ENCODE measurements around the gene SMARCA4.
A peak's percentile ranks its signal among the peaks of the same experiment; 100 is the strongest.

Gene SMARCA4

DNA sequence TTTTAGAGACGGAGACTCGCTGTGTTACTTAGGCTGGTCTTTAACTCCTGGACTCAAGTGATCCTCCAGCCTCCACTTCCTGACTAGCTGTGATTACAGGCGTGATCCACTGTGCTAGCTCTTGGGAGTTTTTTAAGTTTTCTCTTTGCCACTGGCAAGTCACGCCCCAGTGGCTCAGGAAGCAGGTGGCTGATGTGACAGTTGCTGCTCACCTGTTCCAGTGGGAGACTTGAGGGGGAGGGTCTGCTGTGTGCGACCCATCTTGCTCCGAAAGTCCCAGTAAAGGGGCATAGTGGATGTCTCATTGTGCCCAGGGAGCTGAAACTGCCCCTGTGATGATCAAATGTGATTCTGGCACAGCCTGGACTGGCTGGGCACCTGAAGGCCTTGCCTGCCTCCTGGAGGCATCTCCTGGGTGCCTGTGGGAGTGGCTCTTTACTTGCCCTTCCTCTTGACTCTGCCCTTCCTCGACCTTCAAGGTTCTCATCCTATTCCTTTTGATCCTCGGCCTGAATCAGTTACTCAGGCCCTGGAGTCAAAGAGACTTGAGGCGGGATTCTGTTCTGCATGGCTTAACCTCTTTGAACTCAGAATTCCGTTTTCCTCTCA lies 7.8 kb downstream of the SMARCA4 start:
- H3K14ac ChIP-seq (ENCODE audit: low read length) = no peak overlapping the region
- no peak overlapping the region for H4K12ac ChIP-seq (ENCODE audit: low read depth, low read length)
- H2AFZ ChIP-seq (ENCODE audit: insufficient read depth, low read length, poor library complexity) = no peak overlapping the region
- H3K27me3 ChIP-seq (ENCODE audit: insufficient read depth, low read length) = no peaks in the 10 kb centered on the region
- H3K23ac ChIP-seq (ENCODE audit: low read length) = no peak overlapping the region
- H3K79me1 ChIP-seq (ENCODE audit: low read length) = no peaks in the 10 kb centered on the region
- no peak overlapping the region for H4K91ac ChIP-seq (ENCODE audit: low read depth, low read length)
- H3K79me2 ChIP-seq (ENCODE audit: control insufficient read depth, insufficient read depth, low read length, poor library complexity) = peaks cover 25% of the 10 kb centered on the region
- peaks cover 0 to 1% of the 10 kb centered on the region in 2 experiments for H3K4me1 ChIP-seq (ENCODE audit: control insufficient read depth in 1 of 2, insufficient read depth in 2 of 2, low read length in 2 of 2)
- H3K36me3 ChIP-seq (ENCODE audit: control insufficient read depth in 1 of 2, insufficient read depth in 2 of 2, low read length in 2 of 2) = peaks cover 5 to 6% of the 10 kb centered on the region in 2 experiments
- no peaks in the 10 kb centered on the region for H3K9me3 ChIP-seq (ENCODE audit: insufficient read depth, low read depth, low read length)
- DNase-seq = no peak
- no peak overlapping the region for H2BK5ac ChIP-seq (ENCODE audit: low read depth, low read length, poor library complexity)
- no peak overlapping the region for H3K4me3 ChIP-seq (ENCODE audit: low read depth, low read length)
- H2BK120ac ChIP-seq (ENCODE audit: insufficient read depth, low read length, poor library complexity) = no peak overlapping the region
- no peak overlapping the region for H3K27ac ChIP-seq (ENCODE audit: low read depth, low read length)
- no peak overlapping the region for H3K9ac ChIP-seq (ENCODE audit: low read length)
- no peak overlapping the region for H2BK12ac ChIP-seq (ENCODE audit: low read length)
- no peak overlapping the region for H3K18ac ChIP-seq (ENCODE audit: low read length)
- H4K8ac ChIP-seq (ENCODE audit: low read depth, low read length) = no peak overlapping the region
- no peak overlapping the region for H3K4me2 ChIP-seq (ENCODE audit: low read length)
- H2AK5ac ChIP-seq (ENCODE audit: low read length) = no peak overlapping the region
- peak overlapping the region; percentile 71 for H3K4ac ChIP-seq (ENCODE audit: low read depth, low read length)
- no CpG with 5 or more reads among the region's 10 CpGs for WGBS (ENCODE audit: extremely low coverage, insufficient coverage, insufficient read length)

- Histone ChIP-seq H4K91ac (ENCODE audit: low read depth, low read length) (no peak overlapping the region), H2BK120ac (ENCODE audit: insufficient read depth, low read length, poor library complexity) (no peak overlapping the region), H3K79me2 (ENCODE audit: control insufficient read depth, insufficient read depth, low read length, poor library complexity) (peaks cover 28% of the 10 kb centered on the region), H3K23ac (ENCODE audit: low read length) (no peak overlapping the region), H3K4me3 (ENCODE audit: low read depth, low read length) (no peak overlapping the region), H3K79me1 (ENCODE audit: low read length) (no peaks in the 10 kb centered on the region), H2BK5ac (ENCODE audit: low read depth, low read length, poor library complexity) (no peak overlapping the region), H3K9me3 (ENCODE audit: insufficient read depth, low read depth, low read length) (no peaks in the 10 kb centered on the region), H2BK12ac (ENCODE audit: low read length) (no peak overlapping the region), H3K14ac (ENCODE audit: low read length) (no peak overlapping the region), H4K8ac (ENCODE audit: low read depth, low read length) (no peak overlapping the region), H4K12ac (ENCODE audit: low read depth, low read length) (no peak overlapping the region), H3K4me1 (ENCODE audit: control insufficient read depth in 1 of 2, insufficient read depth in 2 of 2, low read length in 2 of 2) (no peaks in the 10 kb centered on the region), H2AFZ (ENCODE audit: insufficient read depth, low read length, poor library complexity) (no peak overlapping the region), H3K27me3 (ENCODE audit: insufficient read depth, low read length) (no peaks in the 10 kb centered on the region), H2AK5ac (ENCODE audit: low read length) (no peak overlapping the region), H3K4ac (ENCODE audit: low read depth, low read length) (peak overlapping the region; percentile 71), H3K18ac (ENCODE audit: low read length) (no peak overlapping the region), H3K36me3 (ENCODE audit: control insufficient read depth in 1 of 2, insufficient read depth in 2 of 2, low read length in 2 of 2) (peaks cover 0 to 2% of the 10 kb centered on the region in 2 experiments), H3K27ac (ENCODE audit: low read depth, low read length) (no peak overlapping the region), H3K9ac (ENCODE audit: low read length) (no peak overlapping the region), H3K4me2 (ENCODE audit: low read length) (no peak overlapping the region)
- no CpG with 5 or more reads among the region's 8 CpGs for WGBS (ENCODE audit: extremely low coverage, insufficient coverage, insufficient read length)
- DNase-seq = no peak
These were observed 10.4 kb downstream of the SMARCA4 start for GRCh38 chr19:10971107-10971726.

DNA sequence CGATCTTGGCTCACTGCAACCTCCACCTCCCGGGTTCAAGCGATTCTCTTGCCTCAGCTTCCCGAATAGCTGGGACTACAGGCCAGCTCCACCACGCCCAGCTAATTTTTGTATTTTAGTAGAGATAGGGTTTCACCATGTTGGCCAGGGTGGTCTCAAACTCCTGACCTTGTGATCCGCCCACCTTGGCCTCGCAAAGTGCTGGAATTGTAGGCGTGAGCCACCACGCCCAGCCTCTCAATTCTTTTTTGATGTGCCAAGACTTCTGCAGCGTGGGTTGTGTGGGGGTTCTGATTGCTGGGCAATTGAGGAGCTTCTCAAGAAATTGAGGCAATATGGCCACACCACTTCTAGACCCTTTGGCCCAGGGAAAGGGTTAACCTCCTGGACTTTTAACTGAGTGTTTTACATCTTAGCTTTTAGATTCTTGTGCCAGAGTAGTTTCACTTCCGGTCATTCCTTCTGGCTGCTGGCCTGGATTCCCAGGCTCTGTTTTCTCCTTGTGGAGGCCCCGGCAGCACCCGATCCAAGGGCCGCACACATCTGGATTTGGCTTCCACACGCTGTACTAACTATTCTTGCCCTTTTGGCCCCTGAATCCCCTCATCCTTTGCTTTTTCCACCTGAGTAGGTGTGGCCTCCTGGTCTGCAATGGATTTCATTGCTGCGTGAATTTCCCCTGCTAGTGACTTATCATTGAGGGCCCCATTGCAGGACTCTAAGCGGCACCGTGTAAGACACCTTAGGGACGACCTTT lies 14.7 kb downstream of the SMARCA4 start:
- no peak overlapping the region for H2AK5ac ChIP-seq (ENCODE audit: low read length)
- H3K36me3 ChIP-seq (ENCODE audit: control insufficient read depth in 1 of 2, insufficient read depth in 2 of 2, low read length in 2 of 2) = peaks cover 4 to 5% of the 10 kb centered on the region in 2 experiments
- peak in 1 of 2 donors; percentile 58 for DNase-seq
- no peaks in the 10 kb centered on the region for H3K27me3 ChIP-seq (ENCODE audit: insufficient read depth, low read length)
- no CpG with 5 or more reads among the region's 19 CpGs for WGBS (ENCODE audit: extremely low coverage, insufficient coverage, insufficient read length)
- H3K9me3 ChIP-seq (ENCODE audit: insufficient read depth, low read depth, low read length) = no peaks in the 10 kb centered on the region
- H4K8ac ChIP-seq (ENCODE audit: low read depth, low read length) = no peak overlapping the region
- no peak overlapping the region for H3K9ac ChIP-seq (ENCODE audit: low read length)
- no peak overlapping the region for H3K23ac ChIP-seq (ENCODE audit: low read length)
- no peaks in the 10 kb centered on the region for H3K79me1 ChIP-seq (ENCODE audit: low read length)
- H3K79me2 ChIP-seq (ENCODE audit: control insufficient read depth, insufficient read depth, low read length, poor library complexity) = peaks cover 21% of the 10 kb centered on the region
- no peaks in the 10 kb centered on the region for H3K4me1 ChIP-seq (ENCODE audit: control insufficient read depth in 1 of 2, insufficient read depth in 2 of 2, low read length in 2 of 2)
- H2BK120ac ChIP-seq (ENCODE audit: insufficient read depth, low read length, poor library complexity) = no peak overlapping the region
- H2AFZ ChIP-seq (ENCODE audit: insufficient read depth, low read length, poor library complexity) = no peak overlapping the region
- H3K4ac ChIP-seq (ENCODE audit: low read depth, low read length) = peak overlapping the region; percentile 16
- H3K4me3 ChIP-seq (ENCODE audit: low read depth, low read length) = no peak overlapping the region
- no peak overlapping the region for H4K12ac ChIP-seq (ENCODE audit: low read depth, low read length)
- H2BK12ac ChIP-seq (ENCODE audit: low read length) = no peak overlapping the region
- no peak overlapping the region for H3K14ac ChIP-seq (ENCODE audit: low read length)
- H2BK5ac ChIP-seq (ENCODE audit: low read depth, low read length, poor library complexity) = no peak overlapping the region
- no peak overlapping the region for H4K91ac ChIP-seq (ENCODE audit: low read depth, low read length)
- peak overlapping the region; percentile 7 for H3K4me2 ChIP-seq (ENCODE audit: low read length)
- H3K27ac ChIP-seq (ENCODE audit: low read depth, low read length) = no peak overlapping the region
- H3K18ac ChIP-seq (ENCODE audit: low read length) = no peak overlapping the region

DNA sequence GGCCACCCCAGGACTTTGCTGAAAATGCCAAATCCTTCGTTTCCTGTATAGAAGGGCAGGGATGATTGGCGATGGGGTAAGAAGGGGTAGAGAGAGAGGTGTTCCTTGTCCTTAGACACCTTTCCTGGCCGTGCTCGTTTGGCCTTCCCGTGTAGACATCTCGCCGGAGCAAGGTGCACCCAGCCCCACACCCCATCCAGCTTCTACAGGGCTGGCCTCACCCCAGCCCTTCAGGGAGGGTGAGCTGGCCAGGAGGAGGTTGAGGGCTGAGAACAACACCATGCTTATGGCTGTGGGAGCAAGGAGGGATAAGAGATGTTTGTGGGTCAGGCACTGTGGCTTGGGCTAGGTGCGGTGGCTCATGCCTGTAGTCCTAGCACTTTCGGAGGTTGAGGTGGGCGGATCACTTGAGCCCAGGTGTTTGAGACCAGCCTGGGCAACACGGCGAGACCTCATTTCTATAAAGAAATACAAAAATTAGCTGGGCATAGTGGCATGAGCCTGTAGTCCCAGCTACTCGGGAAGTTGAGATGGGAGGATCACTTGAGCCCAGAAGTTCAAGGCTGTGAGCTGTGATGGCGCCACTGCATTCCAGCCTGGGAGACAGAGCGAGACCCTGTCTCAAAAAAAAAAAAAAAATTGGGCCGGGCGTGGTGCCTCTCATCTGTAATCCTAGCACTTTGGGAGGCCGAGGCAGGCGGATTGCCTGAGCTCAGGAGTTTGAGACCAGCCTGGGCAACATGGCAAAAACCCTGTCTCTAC lies 15.5 kb downstream of the SMARCA4 start:
- no peaks in the 10 kb centered on the region for H3K4me1 ChIP-seq (ENCODE audit: control insufficient read depth in 1 of 2, insufficient read depth in 2 of 2, low read length in 2 of 2)
- peaks cover 21% of the 10 kb centered on the region for H3K79me2 ChIP-seq (ENCODE audit: control insufficient read depth, insufficient read depth, low read length, poor library complexity)
- no peak overlapping the region for H3K4me3 ChIP-seq (ENCODE audit: low read depth, low read length)
- H3K9me3 ChIP-seq (ENCODE audit: insufficient read depth, low read depth, low read length) = peaks cover 2% of the 10 kb centered on the region
- H3K36me3 ChIP-seq (ENCODE audit: control insufficient read depth in 1 of 2, insufficient read depth in 2 of 2, low read length in 2 of 2) = peaks cover 7 to 8% of the 10 kb centered on the region in 2 experiments
- peak overlapping the region; percentile 1 for H2AFZ ChIP-seq (ENCODE audit: insufficient read depth, low read length, poor library complexity)
- H2BK120ac ChIP-seq (ENCODE audit: insufficient read depth, low read length, poor library complexity) = no peak overlapping the region
- no peaks in the 10 kb centered on the region for H3K27me3 ChIP-seq (ENCODE audit: insufficient read depth, low read length)
- no peak overlapping the region for H2AK5ac ChIP-seq (ENCODE audit: low read length)
- H3K4me2 ChIP-seq (ENCODE audit: low read length) = no peak overlapping the region
- no peak overlapping the region for H3K14ac ChIP-seq (ENCODE audit: low read length)
- no peak overlapping the region for H3K9ac ChIP-seq (ENCODE audit: low read length)
- H4K91ac ChIP-seq (ENCODE audit: low read depth, low read length) = no peak overlapping the region
- no peak overlapping the region for H3K27ac ChIP-seq (ENCODE audit: low read depth, low read length)
- WGBS (ENCODE audit: extremely low coverage, insufficient coverage, insufficient read length) = no CpG with 5 or more reads among the region's 19 CpGs
- H2BK12ac ChIP-seq (ENCODE audit: low read length) = no peak overlapping the region
- no peak overlapping the region for H2BK5ac ChIP-seq (ENCODE audit: low read depth, low read length, poor library complexity)
- H3K4ac ChIP-seq (ENCODE audit: low read depth, low read length) = peak overlapping the region; percentile 16
- no peaks in the 10 kb centered on the region for H3K79me1 ChIP-seq (ENCODE audit: low read length)
- peak in 1 of 2 donors; percentile 26 for DNase-seq
- H3K23ac ChIP-seq (ENCODE audit: low read length) = no peak overlapping the region
- H4K8ac ChIP-seq (ENCODE audit: low read depth, low read length) = no peak overlapping the region
- no peak overlapping the region for H3K18ac ChIP-seq (ENCODE audit: low read length)
- H4K12ac ChIP-seq (ENCODE audit: low read depth, low read length) = no peak overlapping the region

Measured in trophoblast cell (in vitro differentiated cells and primary cell).